HG03103 (cell line): ENCODE measurements around the gene ACSL6.

Experiments
- ATAC-seq: cut with Tn5 transposase; IDR thresholded peaks from one replicate; pipeline ENCODE4 v1.9.1; 2021; ENCODE audit warnings: low read depth; ENCODE audit not compliant: unreplicated experiment

Gene ACSL6

GRCh38 chr5:132017738-132018625, 6.5 kb upstream of the ACSL6 start:
- ATAC-seq = no peak

- no peak for ATAC-seq
These were observed 5.9 kb upstream of the ACSL6 start for GRCh38 chr5:132017316-132017715.

- no peak for ATAC-seq
These were observed 5.3 kb upstream of the ACSL6 start for GRCh38 chr5:132016721-132017250.

GRCh38 chr5:132013711-132014110, 2.3 kb upstream of the ACSL6 start:
- ATAC-seq = no peak

- ATAC-seq = no peak
These were observed 1.7 kb upstream of the ACSL6 start for GRCh38 chr5:132013006-132013689.

GRCh38 chr5:132012371-132013005, 1.0 kb upstream of the ACSL6 start:
- ATAC-seq = no peak

GRCh38 chr5:132010989-132011621, 353 bp downstream of the ACSL6 start:
- no peak for ATAC-seq

GRCh38 chr5:132010645-132010988, 841 bp downstream of the ACSL6 start:
- ATAC-seq = no peak

- ATAC-seq = no peak
These were observed 1.6 kb downstream of the ACSL6 start for GRCh38 chr5:132009706-132010405.

- no peak for ATAC-seq
These were observed 2.3 kb downstream of the ACSL6 start for GRCh38 chr5:132008961-132009680.

- ATAC-seq = no peak
These were observed 3.3 kb downstream of the ACSL6 start for GRCh38 chr5:132008163-132008473.

- peak; percentile 73 for ATAC-seq
These were observed 3.9 kb downstream of the ACSL6 start for GRCh38 chr5:132007399-132008162.

- ATAC-seq = no peak
These were observed 4.9 kb downstream of the ACSL6 start for GRCh38 chr5:132006331-132007120.

GRCh38 chr5:132005591-132005990, 5.9 kb downstream of the ACSL6 start:
- no peak for ATAC-seq

GRCh38 chr5:132003982-132004381, 7.5 kb downstream of the ACSL6 start:
- ATAC-seq = no peak

GRCh38 chr5:132003170-132003744, 8.2 kb downstream of the ACSL6 start:
- ATAC-seq = no peak

GRCh38 chr5:132002757-132003156, 8.7 kb downstream of the ACSL6 start:
- ATAC-seq = no peak
